ENCODE results near the gene PLCB1.

GRCh38 chr20:8690074-8690473 lies 558.0 kb downstream of the PLCB1 start:
- TF ChIP-seq CTCF (IDR thresholded peaks at IDR 0.05; ENCODE audit: extremely low read depth in 1 of 2, insufficient read depth in 1 of 2, low read depth in 1 of 2, low read length in 2 of 2) = no peak
- TF ChIP-seq POLR2A (IDR thresholded peaks at IDR 0.05; ENCODE audit: low read depth, low read length) = no peak
- no peak for TF ChIP-seq EZH2 (IDR thresholded peaks at IDR 0.05; ENCODE audit: borderline replicate concordance, low read depth, low read length, severe bottlenecking)
